Fibroblast of gingiva (primary cell): ENCODE measurements around the gene ATP5PB.
A peak's percentile ranks its signal among the peaks of the same experiment; 100 is the strongest.

Experiments
- DNase-seq: peaks from one replicate; pipeline ENCODE4 v3.0.0-alpha.2; 2011; ENCODE audit warnings: low read depth

ATP5PB gene

GRCh38 chr1:111475701-111476100 is 26.4 kb downstream of the ATP5PB start:
- no peak for DNase-seq

GRCh38 chr1:111476214-111476613 is 26.9 kb downstream of the ATP5PB start:
- DNase-seq, result no peak

DNA sequence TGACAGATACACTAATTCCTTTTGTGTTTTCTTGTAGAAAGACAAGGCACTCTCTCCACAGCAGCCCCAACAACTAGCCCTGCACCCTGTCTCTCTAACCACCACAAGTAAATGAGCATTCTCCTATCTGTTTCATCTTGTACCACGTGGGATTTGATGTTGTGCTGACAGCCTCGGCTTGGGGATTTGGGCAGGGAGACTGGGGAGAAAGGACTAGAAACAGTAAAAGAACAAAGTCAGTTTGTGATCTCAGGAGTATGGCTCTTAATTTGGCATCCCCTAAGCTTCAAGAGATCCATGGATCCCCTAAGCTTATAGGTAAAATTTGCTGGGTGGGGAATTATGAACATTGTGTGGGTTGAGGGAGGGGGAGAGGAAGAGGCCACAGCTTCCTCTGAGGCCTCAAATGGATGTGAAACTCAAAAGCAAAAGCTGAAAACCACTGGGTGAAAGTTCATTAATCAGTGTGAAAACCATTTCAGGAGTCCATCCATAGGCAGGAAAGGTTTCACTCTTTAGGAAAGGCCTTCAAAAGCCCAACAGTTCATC is 27.6 kb downstream of the ATP5PB start:
- no peak for DNase-seq

DNA sequence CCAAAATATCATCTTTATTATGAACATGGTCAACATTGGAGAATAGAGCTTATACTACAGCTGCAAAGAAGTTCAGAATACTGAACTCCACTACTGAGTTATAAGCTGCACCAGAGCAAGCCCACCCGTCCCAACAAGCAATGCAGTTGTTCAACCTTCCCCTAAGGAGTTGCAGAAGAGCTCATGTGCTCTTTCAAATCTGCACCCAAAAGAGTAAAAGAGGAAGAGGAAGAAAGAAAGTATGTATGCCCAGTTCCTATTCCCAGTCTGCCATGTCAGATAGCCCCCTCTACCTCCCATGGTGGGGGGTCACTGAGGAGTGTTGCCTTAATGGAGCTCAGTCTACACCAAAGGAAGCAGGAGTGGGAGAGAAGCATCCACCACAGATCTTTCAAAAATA is 31.4 kb downstream of the ATP5PB start:
- DNase-seq, result no peak

- DNase-seq, result peak; percentile 64
Measured at GRCh38 chr1:111481387-111482221, 32.3 kb downstream of the ATP5PB start.

DNA sequence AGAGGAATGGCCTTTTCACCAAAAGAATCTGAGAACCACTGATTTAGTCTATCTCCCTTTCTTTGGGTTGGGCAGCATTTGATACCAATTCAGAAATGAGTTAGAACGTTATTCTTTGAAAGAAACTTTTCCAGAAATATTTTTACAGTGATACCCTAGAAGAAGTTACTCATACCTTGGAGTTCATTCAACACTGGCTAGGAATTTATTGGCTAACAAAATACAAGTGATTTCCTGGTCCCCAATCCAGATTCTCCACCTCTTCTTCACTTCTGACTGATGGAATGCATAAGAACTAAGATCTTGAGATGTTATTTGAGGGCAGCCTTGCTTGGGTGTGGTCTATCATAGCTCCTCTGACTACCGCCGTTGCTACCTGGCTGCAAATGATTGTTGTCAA is 33.9 kb downstream of the ATP5PB start:
- peak; percentile 26 for DNase-seq

GRCh38 chr1:111483876-111484275 is 34.6 kb downstream of the ATP5PB start:
- no peak for DNase-seq

GRCh38 chr1:111484391-111485026 is 35.2 kb downstream of the ATP5PB start:
- peak; percentile 65 for DNase-seq

DNA sequence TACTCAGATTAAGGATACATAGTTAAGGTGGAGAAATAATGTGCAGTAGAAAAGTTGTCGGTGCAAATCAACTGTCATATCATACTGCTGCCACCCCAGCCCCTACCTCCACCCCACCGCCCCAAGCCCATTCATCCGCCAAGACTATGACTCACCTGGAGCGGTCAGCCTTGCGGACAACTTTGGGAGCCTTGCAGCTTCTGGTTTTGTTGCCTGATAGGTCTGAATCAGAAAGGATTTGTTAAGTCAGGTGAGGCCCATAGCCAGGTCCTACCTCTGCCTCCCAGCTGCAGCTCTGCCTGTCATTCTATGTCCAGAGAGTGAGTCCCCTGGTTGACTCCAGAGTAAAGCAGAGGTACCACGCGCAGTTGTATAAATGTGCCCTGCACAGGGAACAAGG is 37.2 kb downstream of the ATP5PB start:
- DNase-seq, result no peak

- no peak for DNase-seq
Measured at GRCh38 chr1:111487133-111487532, 37.9 kb downstream of the ATP5PB start.

DNA sequence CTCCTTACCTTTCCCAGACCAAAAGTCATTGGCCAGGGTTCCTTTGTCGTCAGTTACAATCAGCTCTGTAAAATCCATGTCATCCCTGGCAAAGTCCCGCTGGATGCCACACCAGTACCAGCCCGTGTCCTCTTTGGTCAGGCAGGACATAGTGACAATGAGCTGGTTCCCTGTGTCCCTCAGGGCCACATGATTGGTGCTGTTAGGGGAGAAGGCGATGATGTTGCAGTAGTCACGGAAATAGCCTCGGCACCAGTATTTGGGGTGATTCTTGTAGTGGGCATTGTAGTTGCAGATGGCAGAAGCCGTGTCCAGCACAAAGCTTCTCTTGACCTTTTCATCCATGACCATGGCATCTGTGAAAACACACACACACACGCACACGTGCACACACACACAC is 39.4 kb downstream of the ATP5PB start:
- DNase-seq, result no peak

DNA sequence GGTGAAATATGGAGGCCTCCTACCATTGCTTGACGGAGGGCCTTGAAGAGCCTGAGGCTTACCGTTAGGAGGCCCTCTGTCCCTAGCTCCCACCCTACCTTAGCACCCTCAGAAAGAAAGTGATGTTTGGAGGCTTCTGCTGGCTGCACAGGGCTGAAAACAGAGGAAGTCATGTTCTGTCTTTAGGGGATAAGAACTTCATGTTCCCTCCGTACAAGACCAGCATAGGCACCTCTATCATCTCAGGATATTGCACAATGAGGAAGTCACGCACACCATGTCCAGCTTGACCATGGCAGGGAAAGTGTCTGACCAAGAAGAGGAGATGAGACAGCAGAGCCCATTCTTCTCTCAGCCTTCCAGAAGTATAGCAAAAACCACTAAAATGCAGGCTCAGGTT is 40.3 kb downstream of the ATP5PB start:
- DNase-seq, result no peak

DNA sequence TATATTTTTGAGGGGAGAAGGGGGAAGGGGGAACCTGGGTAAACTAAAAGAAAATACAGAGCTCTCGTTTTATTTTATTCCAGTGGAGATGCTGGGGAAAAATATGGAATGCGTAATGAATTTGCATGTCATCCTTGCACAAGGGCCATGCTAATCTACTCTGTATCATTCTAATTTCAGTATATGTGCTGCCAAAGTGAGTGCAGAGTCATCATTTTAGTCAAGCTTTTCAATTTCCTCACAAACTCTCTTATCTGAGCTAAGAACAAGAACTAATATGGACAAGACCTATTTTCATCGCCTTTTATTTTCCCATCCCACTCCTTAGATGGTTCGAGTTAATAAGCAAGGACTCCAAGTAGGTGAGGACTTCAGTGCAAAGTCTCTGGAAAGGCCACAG is 41.0 kb downstream of the ATP5PB start:
- no peak for DNase-seq

DNA sequence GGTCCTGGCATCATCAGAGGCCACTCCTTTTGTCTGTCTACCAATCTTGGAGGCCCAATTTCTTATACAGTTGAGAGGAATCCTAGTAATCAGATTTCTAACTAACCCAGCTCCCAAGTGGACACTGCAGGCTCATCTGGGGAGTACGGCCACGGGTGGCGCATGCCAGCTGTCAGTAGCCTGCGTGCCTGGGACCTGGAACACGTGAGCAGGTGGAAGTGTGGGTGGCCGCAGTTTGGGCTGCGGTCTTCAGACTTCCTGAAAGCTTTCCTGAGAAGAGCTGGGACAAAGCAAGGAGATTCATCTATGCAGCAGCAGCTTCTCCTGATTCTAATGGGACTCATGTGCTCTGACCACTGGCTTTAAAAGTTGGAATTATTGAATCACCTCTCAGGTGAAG is 41.8 kb downstream of the ATP5PB start:
- no peak for DNase-seq

DNA sequence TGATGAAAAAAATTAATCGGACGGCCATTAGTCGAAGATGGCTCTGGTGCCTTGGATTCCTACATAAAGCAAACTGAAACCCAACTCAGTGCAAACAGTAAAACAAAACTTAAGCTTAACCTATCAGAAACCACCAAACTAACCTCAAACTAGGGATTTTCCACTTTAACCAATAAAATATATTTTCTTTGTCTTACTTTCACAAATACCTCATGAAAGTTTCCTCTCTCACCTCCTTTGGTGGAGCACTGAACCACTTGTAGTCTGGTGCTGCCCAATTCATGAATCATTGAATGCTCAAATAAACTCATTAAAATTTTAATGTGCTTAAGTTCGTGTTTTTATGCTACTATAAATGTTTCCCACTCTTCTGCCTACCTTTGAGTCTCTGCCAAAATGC is 47.1 kb downstream of the ATP5PB start:
- DNase-seq, result no peak

GRCh38 chr1:111497592-111497991 is 48.3 kb downstream of the ATP5PB start:
- no peak for DNase-seq

DNA sequence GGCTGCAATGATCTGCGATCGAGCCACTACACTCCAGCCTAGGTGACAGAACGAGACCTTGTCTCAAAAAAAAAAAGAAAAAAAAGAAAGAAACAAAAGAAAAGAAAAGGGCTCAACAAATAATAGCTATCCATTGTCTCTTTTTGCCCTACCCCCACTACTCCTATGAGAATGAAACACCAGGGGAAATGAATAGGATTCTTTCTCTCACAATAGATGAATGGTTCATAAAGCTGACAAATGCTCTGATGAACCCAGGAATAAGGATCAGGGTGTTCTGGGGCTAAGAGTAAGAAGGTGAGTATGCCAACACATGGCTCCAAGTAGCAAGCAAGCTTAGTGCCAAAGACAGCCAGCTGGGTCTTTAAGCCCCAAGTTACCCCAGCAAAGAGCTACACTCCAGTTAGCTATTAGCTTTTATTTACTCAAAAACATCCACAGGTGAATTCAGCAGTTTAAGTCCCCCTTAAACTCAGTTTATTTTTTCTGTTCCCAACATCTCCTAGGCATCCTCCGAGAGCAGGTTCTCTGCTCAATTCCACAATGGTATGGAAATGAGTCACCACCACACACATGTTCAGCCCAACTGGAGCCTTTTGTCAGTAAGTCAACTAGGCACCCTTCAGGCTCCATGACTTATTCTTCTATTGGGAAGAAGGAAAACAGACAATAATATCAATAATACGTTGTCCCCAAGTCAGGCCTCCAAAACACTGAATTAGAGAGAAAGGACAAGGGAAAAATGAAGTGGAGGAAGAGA is 49.9 kb downstream of the ATP5PB start:
- DNase-seq, result no peak

- DNase-seq, result no peak
Measured at GRCh38 chr1:111501645-111502044, 52.4 kb downstream of the ATP5PB start.

DNA sequence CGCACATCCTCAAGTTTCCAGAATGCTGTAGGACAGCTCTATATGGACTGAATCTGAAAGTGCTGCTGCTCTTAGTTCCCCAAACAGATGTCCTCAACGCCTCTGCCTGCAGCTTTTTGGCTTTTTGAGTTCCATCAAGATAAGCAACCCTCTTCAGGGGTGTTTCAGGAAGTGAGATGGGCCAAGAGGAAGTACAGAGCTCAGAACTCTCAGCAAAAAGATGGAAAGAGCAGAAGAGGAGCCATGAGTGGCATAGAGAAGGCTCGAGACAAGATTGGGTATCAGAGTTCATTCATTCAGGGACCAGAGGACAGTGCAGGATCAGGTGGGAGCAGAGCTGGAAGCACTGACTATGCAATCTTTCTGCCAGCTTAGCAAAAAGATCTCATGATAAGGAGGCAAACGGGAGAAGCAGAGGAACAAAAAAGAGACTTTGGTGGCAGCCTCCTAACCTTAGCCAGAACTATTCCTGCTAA is 54.4 kb downstream of the ATP5PB start, which contains the start of the genes ADORA3 and TMIGD3:
ADORA3 (minus strand) TSS at position 49 of the 476 bp plus-strand sequence. CDS start 279 bp downstream, outside the sequence.
TMIGD3 (minus strand) TSS at position 49 of the 476 bp plus-strand sequence. CDS start 279 bp downstream, outside the sequence.
- DNase-seq, result no peak

GRCh38 chr1:111504097-111504496 is 54.8 kb downstream of the ATP5PB start:
- DNase-seq, result no peak

DNA sequence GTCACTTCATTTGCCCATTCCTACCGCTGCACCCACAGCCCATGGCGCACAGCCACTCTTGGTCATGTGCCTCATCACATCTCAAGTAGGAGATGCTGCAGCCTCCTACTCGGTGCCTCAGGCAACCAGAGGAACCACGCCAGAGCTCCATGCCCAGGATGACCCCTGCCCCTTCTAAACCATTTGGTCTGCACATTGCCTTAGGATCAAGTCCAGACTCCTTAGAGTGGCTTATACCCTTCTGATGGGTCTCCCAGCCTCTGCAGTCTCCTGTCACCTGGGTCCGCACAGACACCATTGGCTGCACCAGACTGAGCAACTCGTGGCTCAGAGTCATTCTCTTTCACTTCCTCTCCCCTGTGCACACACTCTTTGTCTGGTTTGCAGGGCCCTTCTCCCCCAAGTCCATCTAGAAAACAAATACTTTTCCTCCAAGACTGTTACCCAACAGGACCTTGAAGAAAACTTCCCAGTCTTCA is 56.4 kb downstream of the ATP5PB start:
- DNase-seq, result no peak

DNA sequence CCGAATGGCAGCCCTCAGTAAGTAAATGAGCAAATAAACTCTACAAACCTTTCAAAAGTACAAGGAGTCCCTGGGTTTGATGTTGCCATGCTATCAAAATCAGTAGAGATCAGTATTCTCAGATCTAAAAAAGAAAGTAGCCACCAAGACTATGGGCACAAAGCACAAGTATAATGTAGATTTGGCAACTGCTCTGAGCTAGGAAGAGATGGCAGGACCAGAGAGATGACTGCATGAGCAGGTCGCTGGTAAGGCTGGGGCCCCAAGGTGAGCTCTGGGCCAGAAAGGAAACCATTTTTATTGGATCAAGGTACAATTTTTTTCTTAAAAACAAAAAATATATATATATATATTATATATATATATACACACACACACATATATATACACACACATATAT is 57.3 kb downstream of the ATP5PB start:
- no peak for DNase-seq
